CD14-positive monocyte (primary cell): Measurements from ENCODE around the gene PPIF. TPM values are rescaled to one million over a fixed set of nuclear protein-coding genes. Genes with fewer than 3 reads are reported as not detected.

Experiments
- DNase-seq, 3 donors: peaks; one replicate each; pipeline ENCODE4 v3.0.0-alpha.2; 2011 to 2022
- H2AFZ ChIP-seq: 2 replicates; pipeline ENCODE4 v1.6.0; 2012; ENCODE audit warnings: mild to moderate bottlenecking, low read depth, low read length, inconsistent platforms; ENCODE audit not compliant: insufficient read depth, poor library complexity, severe bottlenecking
- H3K27ac ChIP-seq, 2 donors: 1 replicate in 1 of 2; 2 replicates in 1 of 2; pipeline ENCODE4 v1.5.1; 2012 to 2013; ENCODE audit warnings: low read length in 2 of 2, control low read depth in 1 of 2, inconsistent platforms in 1 of 2, low read depth in 1 of 2, mild to moderate bottlenecking in 1 of 2
- H3K27me3 ChIP-seq, 2 donors: one replicate each; pipeline versions ENCODE4 v1.6.0 to v1.6.1; 2011 to 2013; ENCODE audit warnings: low read length in 2 of 2; ENCODE audit not compliant: control insufficient read depth in 2 of 2, insufficient read depth in 2 of 2
- H3K36me3 ChIP-seq, 2 donors: replicated peaks in 1 of 2; 1 replicate in 1 of 2; 2 replicates in 1 of 2; pipeline versions ENCODE4 v1.5.1 to v1.6.1; 2012 to 2013; ENCODE audit warnings: low read length in 2 of 2, control low read depth in 1 of 2, inconsistent platforms in 1 of 2, mild to moderate bottlenecking in 1 of 2; ENCODE audit not compliant: insufficient read depth in 2 of 2, control insufficient read depth in 1 of 2
- H3K4me1 ChIP-seq, 2 donors: 1 replicate in 1 of 2; 2 replicates in 1 of 2; pipeline versions ENCODE4 v1.5.1 to v1.6.1; 2012 to 2013; ENCODE audit warnings: low read length in 2 of 2, control low read depth in 1 of 2, inconsistent platforms in 1 of 2, mild to moderate bottlenecking in 1 of 2, moderate library complexity in 1 of 2; ENCODE audit not compliant: insufficient read depth in 2 of 2, control insufficient read depth in 1 of 2
- H3K4me2 ChIP-seq: replicated peaks from 2 replicates; pipeline ENCODE3; 2012; ENCODE audit warnings: low read length, moderate library complexity, mild to moderate bottlenecking; ENCODE audit not compliant: poor library complexity, severe bottlenecking; ENCODE audit errors: extremely low read depth
- H3K4me3 ChIP-seq, 3 experiments: fragments of 200-600 bp in 1 of 3; sonication (generic) in 1 of 3; replicated peaks in 1 of 3; 1 replicate in 2 of 3; 2 replicates in 1 of 3; pipeline ENCODE4 v1.5.1; 2011 to 2013; ENCODE audit warnings: low read length in 3 of 3, mild to moderate bottlenecking in 3 of 3, control low read depth in 2 of 3, low read depth in 2 of 3, inconsistent platforms in 1 of 3, moderate library complexity in 1 of 3
- H3K79me2 ChIP-seq: 2 replicates; pipeline ENCODE4 v1.6.0; 2012; ENCODE audit warnings: mild to moderate bottlenecking, control low read depth, inconsistent platforms, low read length, moderate library complexity; ENCODE audit not compliant: insufficient read depth
- H3K9ac ChIP-seq: 2 replicates; pipeline ENCODE4 v1.6.0; 2017; ENCODE audit warnings: low read length, mild to moderate bottlenecking; ENCODE audit not compliant: insufficient read depth, poor library complexity, severe bottlenecking
- H3K9me3 ChIP-seq, 2 donors: replicated peaks in 1 of 2; 1 replicate in 1 of 2; 2 replicates in 1 of 2; pipeline versions ENCODE4 v1.5.1 to v1.6.1; 2012 to 2013; ENCODE audit warnings: low read length in 2 of 2, control low read depth in 1 of 2; ENCODE audit not compliant: control insufficient read depth in 1 of 2, insufficient read depth in 1 of 2
- H4K20me1 ChIP-seq: 2 replicates; pipeline ENCODE4 v1.6.0; 2012; ENCODE audit warnings: mild to moderate bottlenecking, low read length, control low read depth, moderate library complexity; ENCODE audit not compliant: insufficient read depth
- H3K27ac Mint-ChIP-seq, 7 donors: one replicate each; pipeline ENCODE4 v1.8.0; 2020; ENCODE audit warnings: mild to moderate bottlenecking in 7 of 7, mixed read lengths in 7 of 7, moderate library complexity in 6 of 7, inconsistent platforms in 2 of 7
- H3K27me3 Mint-ChIP-seq, 3 donors: one replicate each; pipeline ENCODE4 v1.8.0; 2021 to 2022; ENCODE audit warnings: low read depth in 3 of 3, mild to moderate bottlenecking in 3 of 3, mixed read lengths in 3 of 3, moderate library complexity in 3 of 3, inconsistent platforms in 1 of 3
- H3K36me3 Mint-ChIP-seq, 2 donors: one replicate each; pipeline ENCODE4 v1.8.0; 2020; ENCODE audit warnings: mixed read lengths in 2 of 2, inconsistent platforms in 1 of 2, mild to moderate bottlenecking in 1 of 2
- H3K4me1 Mint-ChIP-seq: one replicate; pipeline ENCODE4 v1.8.0; 2020; ENCODE audit warnings: mild to moderate bottlenecking, mixed read lengths
- H3K4me3 Mint-ChIP-seq, 2 donors: one replicate each; pipeline ENCODE4 v1.8.0; 2020; ENCODE audit warnings: mild to moderate bottlenecking in 2 of 2, mixed read lengths in 2 of 2, moderate library complexity in 1 of 2
- H3K9me3 Mint-ChIP-seq, 7 donors: one replicate each; pipeline ENCODE4 v1.8.0; 2020 to 2022; ENCODE audit warnings: mixed read lengths in 7 of 7, mild to moderate bottlenecking in 6 of 7, moderate library complexity in 6 of 7, inconsistent platforms in 2 of 7
- WGBS: methylation state at CpG from one replicate; pipeline ENCODE4 v1.1.5; 2013; ENCODE audit warnings: missing lambda C conversion rate; ENCODE audit not compliant: insufficient coverage; 5-methylcytosine and 5-hydroxymethylcytosine counted together
- intact Hi-C, 2 donors: fragments of 100-400 bp; cut with micrococcal nuclease; formaldehyde crosslinking; loops; one replicate each; pipeline versions ENCODE4 v1.15.0 to v1.15.1; 2023
- polyA plus RNA-seq, 3 donors: library from polyadenylated mRNA; depleted of rRNA in 1 of 3; unstranded in 2 of 3; stranded (reverse) in 1 of 3; fragments of 300-500 nt in 2 of 3; fragments of >200 nt in 1 of 3; fragmentation: Illumina TruSeq in 2 of 3; gene quantifications; 1 replicate in 2 of 3; 2 replicates in 1 of 3; pipeline ENCODE4 v1.2.3, GENCODE V29; 2012 to 2021
- TF ChIP-seq, protein P1 (sequence below): fragments of 200-600 bp; IDR thresholded peaks from one replicate; pipeline ENCODE4 v1.8.0; 2022; ENCODE audit warnings: antibody characterized with exemption, mild to moderate bottlenecking

Gene PPIF
- polyA plus RNA-seq, 3 donors: 36.6 to 1,064 (median 52.3) TPM

DNA sequence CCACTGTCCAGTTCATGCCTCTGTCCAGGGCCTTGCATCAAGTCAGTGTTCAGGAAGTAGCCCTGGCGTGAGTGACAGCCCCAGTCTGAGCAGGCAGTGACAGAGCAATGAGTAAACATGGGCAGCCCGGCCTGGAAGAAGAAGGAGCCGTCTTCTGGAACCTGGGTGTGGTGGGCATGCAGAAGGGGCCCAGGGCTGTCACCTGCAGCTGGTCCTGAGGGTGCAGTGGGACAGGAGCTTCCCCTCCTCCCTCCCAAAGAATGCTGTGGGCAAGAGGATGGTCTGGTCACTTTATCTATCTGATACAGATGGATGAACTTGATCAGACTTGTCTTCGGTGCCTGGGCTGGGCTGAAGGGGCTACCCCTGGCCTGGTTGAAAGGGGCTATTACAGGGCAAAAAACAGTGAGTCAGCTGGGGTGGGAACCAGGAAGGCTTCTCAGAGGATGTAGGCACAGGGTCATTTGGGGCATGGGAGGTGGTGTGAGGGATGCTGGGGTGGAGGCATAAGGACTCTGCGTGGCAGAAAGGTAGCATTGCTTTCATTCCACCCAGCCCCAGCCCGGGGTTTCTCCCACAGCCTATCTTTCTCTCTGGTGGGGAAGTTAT is 42.7 kb upstream of the PPIF start:
- H3K27ac Mint-ChIP-seq: peak overlapping the region in 4 of 7 donors; percentile 50 to 75 (median 64)
- peaks cover 98 to 100% of the 10 kb centered on the region in 2 donors for H3K36me3 ChIP-seq

GRCh38 chr10:79305515-79305914 is 41.8 kb upstream of the PPIF start:
- WGBS: 78% methylated on average over 4 of the region's 8 CpGs
- H3K36me3 ChIP-seq: peaks cover 92 to 100% of the 10 kb centered on the region in 2 donors
- H3K9ac ChIP-seq: no peak overlapping the region
- no peak overlapping the region for H3K27ac ChIP-seq
- no peak overlapping the region for H3K4me3 ChIP-seq
- TF ChIP-seq, protein P1, sequence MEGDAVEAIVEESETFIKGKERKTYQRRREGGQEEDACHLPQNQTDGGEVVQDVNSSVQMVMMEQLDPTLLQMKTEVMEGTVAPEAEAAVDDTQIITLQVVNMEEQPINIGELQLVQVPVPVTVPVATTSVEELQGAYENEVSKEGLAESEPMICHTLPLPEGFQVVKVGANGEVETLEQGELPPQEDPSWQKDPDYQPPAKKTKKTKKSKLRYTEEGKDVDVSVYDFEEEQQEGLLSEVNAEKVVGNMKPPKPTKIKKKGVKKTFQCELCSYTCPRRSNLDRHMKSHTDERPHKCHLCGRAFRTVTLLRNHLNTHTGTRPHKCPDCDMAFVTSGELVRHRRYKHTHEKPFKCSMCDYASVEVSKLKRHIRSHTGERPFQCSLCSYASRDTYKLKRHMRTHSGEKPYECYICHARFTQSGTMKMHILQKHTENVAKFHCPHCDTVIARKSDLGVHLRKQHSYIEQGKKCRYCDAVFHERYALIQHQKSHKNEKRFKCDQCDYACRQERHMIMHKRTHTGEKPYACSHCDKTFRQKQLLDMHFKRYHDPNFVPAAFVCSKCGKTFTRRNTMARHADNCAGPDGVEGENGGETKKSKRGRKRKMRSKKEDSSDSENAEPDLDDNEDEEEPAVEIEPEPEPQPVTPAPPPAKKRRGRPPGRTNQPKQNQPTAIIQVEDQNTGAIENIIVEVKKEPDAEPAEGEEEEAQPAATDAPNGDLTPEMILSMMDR: no peak
- peaks cover 21% of the 10 kb centered on the region for H3K4me1 Mint-ChIP-seq
- peak overlapping the region in 1 of 7 donors; percentile 24 for H3K27ac Mint-ChIP-seq
- H3K27me3 Mint-ChIP-seq: peaks cover 0 to 2% (median 0%) of the 10 kb centered on the region in 3 donors
- no peaks in the 10 kb centered on the region for H3K27me3 ChIP-seq
- no peak overlapping the region for H3K4me3 Mint-ChIP-seq
- H4K20me1 ChIP-seq: peaks cover 71% of the 10 kb centered on the region
- H3K4me2 ChIP-seq: no peak overlapping the region
- H3K9me3 ChIP-seq: no peaks in the 10 kb centered on the region
- no peak overlapping the region for H2AFZ ChIP-seq
- no peaks in the 10 kb centered on the region for H3K9me3 Mint-ChIP-seq
- DNase-seq: no peak
- peaks cover 95 to 100% of the 10 kb centered on the region in 2 donors for H3K36me3 Mint-ChIP-seq
- intact Hi-C loops: no loop called here
- no peaks in the 10 kb centered on the region for H3K79me2 ChIP-seq
- H3K4me1 ChIP-seq: peaks cover 11 to 16% of the 10 kb centered on the region in 2 donors

More for the DNA sequence above, 42.7 kb upstream of the PPIF start:
- Mint-ChIP-seq H3K36me3 (peaks cover 97 to 100% of the 10 kb centered on the region in 2 donors), H3K4me3 (no peak overlapping the region), H3K27me3 (peaks cover 0 to 2% (median 0%) of the 10 kb centered on the region in 3 donors), H3K4me1 (peaks cover 16% of the 10 kb centered on the region), H3K9me3 (no peaks in the 10 kb centered on the region)
- no peaks in the 10 kb centered on the region for H3K27me3 ChIP-seq
- 93% methylated on average over 2 of the region's 6 CpGs for WGBS
- TF ChIP-seq, protein P1: no peak
- H3K4me2 ChIP-seq: no peak overlapping the region
- no peak overlapping the region for H3K4me3 ChIP-seq
- H3K4me1 ChIP-seq: peaks cover 8 to 15% of the 10 kb centered on the region in 2 donors
- H4K20me1 ChIP-seq: peaks cover 67% of the 10 kb centered on the region
- DNase-seq: no peak
- no peak overlapping the region for H2AFZ ChIP-seq
- no peaks in the 10 kb centered on the region for H3K79me2 ChIP-seq
- intact Hi-C loops: no loop called here
- no peaks in the 10 kb centered on the region for H3K9me3 ChIP-seq
- no peak overlapping the region for H3K9ac ChIP-seq
- H3K27ac ChIP-seq: peak overlapping the region in 1 of 2 donors; percentile 31
